Measurements from ENCODE around the gene CIZ1. TPM values are rescaled to one million over a fixed set of nuclear protein-coding genes. Genes with fewer than 3 reads are reported as not detected.
A peak's percentile ranks its signal among the peaks of the same experiment; 100 is the strongest.

The CIZ1 gene
- total and polyA plus RNA-seq, 9 of the 15 experiments (the other 6 are each of a cell fraction or from before 2014, with no cell fraction given), result 6.6 to 329 (median 87.8) TPM

DNA sequence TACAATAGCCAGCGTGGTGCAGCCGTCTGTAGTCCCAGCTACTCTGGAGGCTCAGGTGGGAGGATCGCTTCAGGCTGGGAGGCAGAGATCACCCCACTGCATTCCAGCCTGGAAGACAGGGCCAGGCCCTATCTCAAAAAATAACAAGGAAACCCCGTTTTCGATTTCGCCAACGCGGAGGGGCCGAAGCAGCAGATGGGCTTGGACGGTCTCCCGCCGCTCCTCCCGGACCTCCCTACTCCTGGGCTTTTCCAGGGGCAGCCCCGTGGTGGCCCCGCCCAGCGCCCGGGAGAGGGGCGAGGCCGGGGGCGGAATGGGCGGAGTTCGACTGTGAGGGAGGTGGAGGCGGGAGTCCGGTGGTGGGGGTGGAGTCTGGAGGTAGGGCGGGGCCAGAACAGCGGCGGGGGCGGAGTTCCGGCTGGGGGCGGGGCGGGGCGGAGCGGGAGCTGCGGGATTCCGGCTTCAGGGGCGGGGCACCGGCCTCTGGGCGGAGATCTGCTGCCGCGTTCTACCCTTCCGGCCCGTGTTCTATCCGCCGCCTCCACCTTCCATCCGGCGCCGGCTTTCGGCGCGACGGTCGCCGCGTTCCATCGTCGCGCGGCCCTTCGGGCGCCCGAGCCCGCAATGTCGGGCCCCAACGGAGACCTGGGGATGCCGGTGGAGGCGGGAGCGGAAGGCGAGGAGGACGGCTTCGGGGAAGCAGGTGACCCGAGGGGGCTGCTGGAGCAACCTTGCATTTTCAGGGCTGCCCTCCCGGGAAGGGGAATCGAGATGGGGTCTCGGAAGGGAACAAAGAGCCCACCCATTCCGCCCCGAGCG is 31.4 kb downstream of the CIZ1 start, which contains the start of gene BBLN (continued):
- TF ChIP-seq ZNF436 (CRISPR knock-in tag; IDR thresholded peaks at IDR 0.05), result 0 out of 2 replicates have a peak, but pooled peaks have one; percentile 56
- no peak for TF ChIP-seq RBM25 (IDR thresholded peaks at IDR 0.05; ENCODE audit: low read depth, low read length, severe bottlenecking)
- peak; percentile 49 for TF ChIP-seq KLF6 (CRISPR knock-in tag; IDR thresholded peaks at IDR 0.05; ENCODE audit: borderline replicate concordance)
- no peak for TF ChIP-seq ZNF695 (CRISPR knock-in tag; IDR thresholded peaks at IDR 0.05)
- TF ChIP-seq, protein P1, sequence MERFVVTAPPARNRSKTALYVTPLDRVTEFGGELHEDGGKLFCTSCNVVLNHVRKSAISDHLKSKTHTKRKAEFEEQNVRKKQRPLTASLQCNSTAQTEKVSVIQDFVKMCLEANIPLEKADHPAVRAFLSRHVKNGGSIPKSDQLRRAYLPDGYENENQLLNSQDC (CRISPR knock-in tag; IDR thresholded peaks at IDR 0.05), result peak; percentile 93
- peak in 1 of 2 experiments; percentile 58; a peak in 2 of 4 replicates for TF ChIP-seq TBL1XR1 (IDR thresholded peaks at IDR 0.05; ENCODE audit: low read length in 2 of 2)
- TF ChIP-seq SAFB (IDR thresholded peaks at IDR 0.05; ENCODE audit: borderline replicate concordance, low read depth, low read length), result peak; percentile 29; the same call in 1 of the 2 replicates
- TF ChIP-seq, protein P2, sequence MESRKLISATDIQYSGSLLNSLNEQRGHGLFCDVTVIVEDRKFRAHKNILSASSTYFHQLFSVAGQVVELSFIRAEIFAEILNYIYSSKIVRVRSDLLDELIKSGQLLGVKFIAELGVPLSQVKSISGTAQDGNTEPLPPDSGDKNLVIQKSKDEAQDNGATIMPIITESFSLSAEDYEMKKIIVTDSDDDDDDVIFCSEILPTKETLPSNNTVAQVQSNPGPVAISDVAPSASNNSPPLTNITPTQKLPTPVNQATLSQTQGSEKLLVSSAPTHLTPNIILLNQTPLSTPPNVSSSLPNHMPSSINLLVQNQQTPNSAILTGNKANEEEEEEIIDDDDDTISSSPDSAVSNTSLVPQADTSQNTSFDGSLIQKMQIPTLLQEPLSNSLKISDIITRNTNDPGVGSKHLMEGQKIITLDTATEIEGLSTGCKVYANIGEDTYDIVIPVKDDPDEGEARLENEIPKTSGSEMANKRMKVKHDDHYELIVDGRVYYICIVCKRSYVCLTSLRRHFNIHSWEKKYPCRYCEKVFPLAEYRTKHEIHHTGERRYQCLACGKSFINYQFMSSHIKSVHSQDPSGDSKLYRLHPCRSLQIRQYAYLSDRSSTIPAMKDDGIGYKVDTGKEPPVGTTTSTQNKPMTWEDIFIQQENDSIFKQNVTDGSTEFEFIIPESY (CRISPR knock-in tag; IDR thresholded peaks at IDR 0.05), result no peak
- peak; percentile 16; the same call in 1 of the 2 replicates for TF ChIP-seq EP300 (IDR thresholded peaks at IDR 0.05; ENCODE audit: low read length)
- no peak for TF ChIP-seq LCOR (CRISPR knock-in tag; IDR thresholded peaks at IDR 0.05)
- peak; percentile 73; the same call in 1 of the 2 replicates for TF ChIP-seq HIVEP1 (CRISPR knock-in tag; IDR thresholded peaks at IDR 0.05)
- no peak for TF ChIP-seq PTRF (tag; IDR thresholded peaks at IDR 0.05)
- TF ChIP-seq USF1 (CRISPR knock-in tag; IDR thresholded peaks at IDR 0.05), result no peak
- TF ChIP-seq ZNF395 (CRISPR knock-in tag; IDR thresholded peaks at IDR 0.05), result no peak
- TF ChIP-seq ARID3A (IDR thresholded peaks at IDR 0.05; ENCODE audit: borderline replicate concordance, low read depth, low read length), result no peak
- no peak for TF ChIP-seq RNF2 (IDR thresholded peaks at IDR 0.05)
- TF ChIP-seq THAP12 (CRISPR knock-in tag; IDR thresholded peaks at IDR 0.05), result peak; percentile 92

Data from K562 (cell line).